ENCODE results near the gene ADPRM.

ADPRM gene

GRCh38 chr17:10743316-10744009 lies 46.1 kb downstream of the ADPRM start:
- no peak for DNase-seq

- DNase-seq, result no peak
These were observed 47.2 kb downstream of the ADPRM start for GRCh38 chr17:10744501-10745000.

GRCh38 chr17:10745231-10745630 lies 47.8 kb downstream of the ADPRM start:
- no peak for DNase-seq

- no peak for DNase-seq
These were observed 51.3 kb downstream of the ADPRM start for GRCh38 chr17:10748531-10749181.

GRCh38 chr17:10750210-10750609 lies 52.8 kb downstream of the ADPRM start:
- no peak for DNase-seq

GRCh38 chr17:10751563-10751962 lies 54.2 kb downstream of the ADPRM start:
- no peak for DNase-seq

- no peak for DNase-seq
These were observed 55.3 kb downstream of the ADPRM start for GRCh38 chr17:10752696-10753095.

GRCh38 chr17:10754109-10754508 lies 56.7 kb downstream of the ADPRM start:
- DNase-seq, result peak; percentile 16

GRCh38 chr17:10754861-10755591 lies 57.6 kb downstream of the ADPRM start:
- no peak for DNase-seq

- no peak for DNase-seq
These were observed 58.3 kb downstream of the ADPRM start for GRCh38 chr17:10755592-10756127.

- DNase-seq, result no peak
These were observed 58.8 kb downstream of the ADPRM start for GRCh38 chr17:10756185-10756584.

GRCh38 chr17:10756619-10757018 lies 59.2 kb downstream of the ADPRM start:
- DNase-seq, result no peak

- no peak for DNase-seq
These were observed 59.7 kb downstream of the ADPRM start for GRCh38 chr17:10757067-10757466.

GRCh38 chr17:10757647-10758046 lies 60.3 kb downstream of the ADPRM start:
- DNase-seq, result no peak

GRCh38 chr17:10758062-10758461 lies 60.7 kb downstream of the ADPRM start:
- DNase-seq, result no peak
